H9 (cell line): ENCODE measurements around the gene ADRA2A. TPM values are rescaled to one million over a fixed set of nuclear protein-coding genes. Genes with fewer than 3 reads are reported as not detected.

Experiments used
- DNase-seq: peaks from one replicate; pipeline ENCODE4 v3.0.0-alpha.2; 2017
- H2AFZ ChIP-seq: one replicate; pipeline ENCODE4 v1.6.1; 2013; ENCODE audit warnings: mild to moderate bottlenecking, low read length, control low read depth, moderate library complexity
- H2AK5ac ChIP-seq: 2 replicates; pipeline ENCODE4 v1.6.1; 2013; ENCODE audit warnings: low read length, control low read depth, mixed read lengths; ENCODE audit not compliant: insufficient read length
- H2BK120ac ChIP-seq: one replicate; pipeline ENCODE4 v1.6.1; 2013; ENCODE audit warnings: low read depth, mild to moderate bottlenecking, low read length, control low read depth, inconsistent platforms; ENCODE audit not compliant: poor library complexity, severe bottlenecking
- H2BK12ac ChIP-seq: 2 replicates; pipeline ENCODE4 v1.6.1; 2013; ENCODE audit warnings: low read length, control low read depth, mixed read lengths, low read depth; ENCODE audit not compliant: insufficient read length
- H2BK15ac ChIP-seq: 2 replicates; pipeline ENCODE4 v1.6.1; 2013; ENCODE audit warnings: low read depth, low read length, control low read depth
- H2BK20ac ChIP-seq: one replicate; pipeline ENCODE4 v1.6.1; 2013; ENCODE audit warnings: low read depth, mild to moderate bottlenecking, low read length, control low read depth, inconsistent platforms; ENCODE audit not compliant: poor library complexity, severe bottlenecking
- H2BK5ac ChIP-seq: 2 replicates; pipeline ENCODE4 v1.6.1; 2013; ENCODE audit warnings: low read length, control low read depth, mixed read lengths; ENCODE audit not compliant: insufficient read length
- H3K14ac ChIP-seq: 2 replicates; pipeline ENCODE4 v1.6.1; 2013; ENCODE audit warnings: low read length, control low read depth; ENCODE audit not compliant: insufficient read depth
- H3K18ac ChIP-seq: 2 replicates; pipeline ENCODE4 v1.6.1; 2013; ENCODE audit warnings: low read depth, mild to moderate bottlenecking, mixed read lengths, low read length, control low read depth; ENCODE audit not compliant: insufficient read length
- H3K23ac ChIP-seq: 2 replicates; pipeline ENCODE4 v1.6.1; 2013; ENCODE audit warnings: low read length, control low read depth, mixed read lengths, low read depth; ENCODE audit not compliant: insufficient read length
- H3K23me2 ChIP-seq: 2 replicates; pipeline ENCODE4 v1.6.1; 2013; ENCODE audit warnings: low read depth, mild to moderate bottlenecking, mixed read lengths, low read length, control low read depth; ENCODE audit not compliant: insufficient read length, poor library complexity, severe bottlenecking
- H3K27ac ChIP-seq: 2 replicates; pipeline ENCODE4 v1.5.1; 2013; ENCODE audit warnings: low read length, control low read depth, mixed read lengths, low read depth; ENCODE audit not compliant: insufficient read length
- H3K27me3 ChIP-seq: 2 replicates; pipeline ENCODE4 v1.6.1; 2013; ENCODE audit warnings: low read length, control low read depth, inconsistent platforms; ENCODE audit not compliant: insufficient read depth
- H3K4ac ChIP-seq: 2 replicates; pipeline ENCODE4 v1.6.1; 2013; ENCODE audit warnings: low read depth, mild to moderate bottlenecking, control low read depth, inconsistent platforms, low read length, moderate library complexity
- H3K4me1 ChIP-seq: 2 replicates; pipeline ENCODE4 v1.6.1; 2013; ENCODE audit warnings: low read length, control low read depth, inconsistent platforms; ENCODE audit not compliant: insufficient read depth
- H3K4me2 ChIP-seq: 2 replicates; pipeline ENCODE4 v1.6.1; 2013; ENCODE audit warnings: low read length, control low read depth, mixed read lengths; ENCODE audit not compliant: insufficient read length, insufficient read depth
- H3K56ac ChIP-seq: 2 replicates; pipeline ENCODE4 v1.6.1; 2013; ENCODE audit warnings: low read depth, mild to moderate bottlenecking, mixed read lengths, low read length, control low read depth; ENCODE audit not compliant: insufficient read length
- H3K79me1 ChIP-seq: 2 replicates; pipeline ENCODE4 v1.6.1; 2013; ENCODE audit warnings: low read depth, mild to moderate bottlenecking, moderate library complexity, low read length, control low read depth, inconsistent platforms; ENCODE audit not compliant: insufficient read depth, poor library complexity, severe bottlenecking
- H3K79me2 ChIP-seq: 2 replicates; pipeline ENCODE4 v1.6.1; 2013; ENCODE audit warnings: low read length, control low read depth, inconsistent platforms; ENCODE audit not compliant: insufficient read depth
- H3K9ac ChIP-seq: 2 replicates; pipeline ENCODE4 v1.6.1; 2013; ENCODE audit warnings: low read length, control low read depth, mixed read lengths; ENCODE audit not compliant: insufficient read length; ENCODE audit errors: extremely low read depth
- H3K9me3 ChIP-seq: one replicate; pipeline ENCODE4 v1.6.1; 2013; ENCODE audit warnings: low read depth, low read length, inconsistent platforms; ENCODE audit not compliant: control insufficient read depth
- H3T11ph ChIP-seq: one replicate; pipeline ENCODE4 v1.6.1; 2013; ENCODE audit warnings: mild to moderate bottlenecking, low read length, control low read depth, inconsistent platforms
- H4K20me1 ChIP-seq: one replicate; pipeline ENCODE4 v1.6.1; 2013; ENCODE audit not compliant: control insufficient read depth, insufficient read length, insufficient read depth
- H4K5ac ChIP-seq: 2 replicates; pipeline ENCODE4 v1.6.1; 2013; ENCODE audit warnings: low read depth, mild to moderate bottlenecking, mixed read lengths, low read length, control low read depth; ENCODE audit not compliant: insufficient read length
- H4K8ac ChIP-seq: replicated peaks from 2 replicates; pipeline ENCODE4 v1.6.1; 2013; ENCODE audit warnings: low read length, control low read depth, mixed read lengths, low read depth; ENCODE audit not compliant: insufficient read length
- H4K91ac ChIP-seq: 2 replicates; pipeline ENCODE4 v1.6.1; 2013; ENCODE audit warnings: low read depth, mild to moderate bottlenecking, moderate library complexity, mixed read lengths, low read length, control low read depth; ENCODE audit not compliant: insufficient read length
- H3K27ac Mint-ChIP-seq, 3 experiments: 2 replicates in 2 of 3; 3 replicates in 1 of 3; pipeline ENCODE4 v1.8.0; 2020 to 2021; ENCODE audit warnings: mixed read lengths in 3 of 3, mild to moderate bottlenecking in 1 of 3, moderate library complexity in 1 of 3
- H3K27me3 Mint-ChIP-seq: 2 replicates; pipeline ENCODE4 v1.8.0; 2021; ENCODE audit warnings: low read depth, mild to moderate bottlenecking, moderate library complexity, mixed read lengths
- H3K36me3 Mint-ChIP-seq, 3 experiments: 2 replicates in 2 of 3; 3 replicates in 1 of 3; pipeline ENCODE4 v1.8.0; 2020 to 2021; ENCODE audit warnings: low read depth in 3 of 3, mixed read lengths in 3 of 3; ENCODE audit not compliant: insufficient read depth in 1 of 3
- H3K4me1 Mint-ChIP-seq, 2 experiments: 2 replicates each; pipeline ENCODE4 v1.8.0; 2020; ENCODE audit warnings: mixed read lengths in 2 of 2
- H3K4me3 Mint-ChIP-seq, 2 experiments: 2 replicates in 1 of 2; 3 replicates in 1 of 2; pipeline ENCODE4 v1.8.0; 2020 to 2021; ENCODE audit warnings: mild to moderate bottlenecking in 2 of 2, mixed read lengths in 2 of 2, moderate library complexity in 1 of 2
- H3K9me3 Mint-ChIP-seq, 2 experiments: 2 replicates in 1 of 2; 3 replicates in 1 of 2; pipeline ENCODE4 v1.8.0; 2020; ENCODE audit warnings: mild to moderate bottlenecking in 2 of 2, mixed read lengths in 2 of 2, moderate library complexity in 1 of 2
- CTCF ChIP-seq: fragments of 200-600 bp; sonication (generic); conservative IDR thresholded peaks from 3 replicates; pipeline ENCODE4 v1.8.0; 2021; ENCODE audit warnings: antibody characterized with exemption, mild to moderate bottlenecking
- WGBS: extraction: QIAGEN DNeasy Blood & Tissue Kit; methylation state at CpG from one replicate; pipeline ENCODE4 v1.1.7; 2013; ENCODE audit warnings: missing lambda C conversion rate, low lambda C conversion rate, mixed read lengths; ENCODE audit not compliant: insufficient read length; ENCODE audit errors: extremely low coverage; 5-methylcytosine and 5-hydroxymethylcytosine counted together
- total RNA-seq: library from RNA; stranded (reverse); gene quantifications from 2 replicates; pipeline ENCODE4 v1.2.1, GENCODE V29; 2021

ADRA2A gene
- total RNA-seq, 1 experiment from 2014 or later: 1.4 TPM

GRCh38 chr10:111125102-111125501 is 48.3 kb downstream of the ADRA2A start:
- Histone ChIP-seq H4K5ac (no peak overlapping the region), H3K18ac (no peak overlapping the region), H3K79me1 (no peaks in the 10 kb centered on the region), H2BK20ac (no peak overlapping the region), H3K56ac (no peak overlapping the region), H4K8ac (no peak overlapping the region), H2BK5ac (no peak overlapping the region), H2BK120ac (no peak overlapping the region), H3K23ac (no peak overlapping the region), H4K20me1 (no peaks in the 10 kb centered on the region), H3K4me1 (peaks cover 2% of the 10 kb centered on the region), H3K9me3 (no peaks in the 10 kb centered on the region), H3K27ac (no peak overlapping the region), H2BK12ac (no peak overlapping the region), H3K23me2 (no peaks in the 10 kb centered on the region), H4K91ac (no peak overlapping the region), H3K4me2 (no peak overlapping the region), H3K9ac (no peak overlapping the region), H3K79me2 (no peaks in the 10 kb centered on the region), H3K14ac (no peak overlapping the region), H3K27me3 (no peaks in the 10 kb centered on the region), H3K4ac (no peak overlapping the region), H3T11ph (no peak overlapping the region), H2AK5ac (no peak overlapping the region), H2BK15ac (no peak overlapping the region), H2AFZ (no peak overlapping the region)
- Mint-ChIP-seq H3K36me3 (no peaks in the 10 kb centered on the region), H3K4me3 (no peak overlapping the region), H3K27me3 (peaks cover 2% of the 10 kb centered on the region; the same call in 1 of the 2 replicates), H3K27ac (no peak overlapping the region), H3K4me1 (peaks cover 27 to 28% of the 10 kb centered on the region in 2 experiments), H3K9me3 (peaks cover 0 to 3% of the 10 kb centered on the region in 2 experiments; a peak in 2 of 5 replicates)
- WGBS: no CpG with 5 or more reads among the region's 2 CpGs
- no peak for TF ChIP-seq CTCF
- DNase-seq: no peak
